T-helper 1 cell treated with Interleukin-12 subunit alpha and Interleukin-12 subunit beta and Interleukin-4 antibody, amounts not matched to agents 30 ng/mL and 1 ng/mL, for 36 hours (primary cell): Measurements from ENCODE around the gene PEF1. TPM values are rescaled to one million over a fixed set of nuclear protein-coding genes. Genes with fewer than 3 reads are reported as not detected.
"Not testable (repeated sequence)": the region's sequence is repeated elsewhere in the genome, so short reads cannot be mapped to it uniquely, and the experiment has no call there.

Source experiments
- intact Hi-C: fragments of 100-400 bp; cut with micrococcal nuclease; formaldehyde crosslinking; loops from one replicate; pipeline ENCODE4 v1.15.1; 2024
- total RNA-seq: library from RNA; stranded (reverse); gene quantifications from 2 replicates; pipeline ENCODE4 v1.2.3, GENCODE V29; 2022

The PEF1 gene
- total RNA-seq, 1 donor from 2014 or later: 53.3 TPM

GRCh38 chr1:31587720-31588423 lies 56.8 kb downstream of the PEF1 start:
- intact Hi-C loops: no loop called here

GRCh38 chr1:31587328-31587699 lies 57.4 kb downstream of the PEF1 start:
- intact Hi-C loops: not testable (repeated sequence)

DNA sequence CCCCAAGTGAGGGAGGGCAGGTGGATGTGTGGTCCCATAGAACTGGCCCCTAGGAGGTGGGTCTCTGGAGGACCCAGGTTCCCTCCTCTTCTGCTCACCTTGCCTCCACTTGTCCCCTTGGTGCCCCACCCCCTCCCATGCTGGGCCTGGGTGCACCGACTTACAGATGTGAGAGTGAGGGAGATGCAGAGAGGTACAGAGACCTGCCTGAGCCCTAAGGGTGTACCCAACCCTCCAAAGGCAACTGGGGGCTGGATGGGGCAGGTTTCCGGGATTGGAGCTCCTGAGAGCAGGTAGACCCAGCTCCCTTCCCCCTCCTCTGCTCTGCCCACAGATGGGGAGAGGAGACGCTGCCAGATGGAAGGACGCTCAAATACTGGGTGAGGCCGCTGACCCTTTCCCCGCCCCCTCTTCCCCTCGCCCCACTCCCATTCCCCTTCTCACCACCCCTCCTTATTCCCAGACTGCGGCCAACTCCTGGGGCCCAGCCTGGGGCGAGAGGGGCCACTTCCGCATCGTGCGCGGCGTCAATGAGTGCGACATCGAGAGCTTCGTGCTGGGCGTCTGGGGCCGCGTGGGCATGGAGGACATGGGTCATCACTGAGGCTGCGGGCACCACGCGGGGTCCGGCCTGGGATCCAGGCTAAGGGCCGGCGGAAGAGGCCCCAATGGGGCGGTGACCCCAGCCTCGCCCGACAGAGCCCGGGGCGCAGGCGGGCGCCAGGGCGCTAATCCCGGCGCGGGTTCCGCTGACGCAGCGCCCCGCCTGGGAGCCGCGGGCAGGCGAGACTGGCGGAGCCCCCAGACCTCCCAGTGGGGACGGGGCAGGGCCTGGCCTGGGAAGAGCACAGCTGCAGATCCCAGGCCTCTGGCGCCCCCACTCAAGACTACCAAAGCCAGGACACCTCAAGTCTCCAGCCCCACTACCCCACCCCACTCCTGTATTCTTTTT lies 58.0 kb downstream of the PEF1 start:
- intact Hi-C loops: no loop called here

GRCh38 chr1:31585736-31586365 lies 58.8 kb downstream of the PEF1 start:
- intact Hi-C loops: no loop called here

- intact Hi-C loops: no loop called here
These were observed 59.6 kb downstream of the PEF1 start for GRCh38 chr1:31584869-31585735.

- intact Hi-C loops: no loop called here
These were observed 60.4 kb downstream of the PEF1 start for GRCh38 chr1:31583995-31584868.

DNA sequence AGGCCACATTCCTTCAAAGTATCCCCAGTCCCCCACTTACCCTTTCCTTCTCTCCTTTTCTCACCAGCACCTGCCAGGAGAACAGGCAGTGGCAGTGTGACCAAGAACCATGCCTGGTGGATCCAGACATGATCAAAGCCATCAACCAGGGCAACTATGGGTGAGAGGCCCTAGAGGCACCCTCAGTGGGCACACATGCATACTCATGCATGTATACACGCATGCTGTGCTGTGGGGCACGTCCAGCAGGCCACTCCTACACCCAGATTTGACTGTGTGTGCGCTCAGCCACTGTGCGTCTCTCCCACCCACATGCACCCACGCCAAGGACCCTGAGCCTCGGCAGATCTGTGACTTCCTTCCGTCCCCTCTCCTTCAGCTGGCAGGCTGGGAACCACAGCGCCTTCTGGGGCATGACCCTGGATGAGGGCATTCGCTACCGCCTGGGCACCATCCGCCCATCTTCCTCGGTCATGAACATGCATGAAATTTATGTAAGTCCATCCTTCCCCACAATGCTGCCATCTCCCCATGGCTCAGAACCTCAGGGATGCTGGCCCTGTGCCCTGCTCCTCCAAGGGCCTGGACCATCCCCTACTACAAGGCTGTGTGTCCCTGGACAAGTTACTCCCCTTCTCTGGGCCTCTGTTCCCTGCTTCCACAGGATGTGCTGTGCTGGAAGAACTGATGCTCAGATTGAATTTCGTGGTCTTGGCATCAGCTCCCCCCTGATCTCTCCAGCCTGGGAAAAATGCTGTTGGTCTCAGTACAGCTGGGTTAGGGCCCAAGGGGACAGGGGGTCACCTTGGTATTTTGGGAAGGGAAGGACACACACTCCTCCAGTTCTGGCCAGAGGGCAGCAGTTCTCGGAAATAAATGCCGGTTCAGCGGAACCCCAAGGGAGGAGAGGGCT lies 61.3 kb downstream of the PEF1 start:
- intact Hi-C loops: no loop called here

DNA sequence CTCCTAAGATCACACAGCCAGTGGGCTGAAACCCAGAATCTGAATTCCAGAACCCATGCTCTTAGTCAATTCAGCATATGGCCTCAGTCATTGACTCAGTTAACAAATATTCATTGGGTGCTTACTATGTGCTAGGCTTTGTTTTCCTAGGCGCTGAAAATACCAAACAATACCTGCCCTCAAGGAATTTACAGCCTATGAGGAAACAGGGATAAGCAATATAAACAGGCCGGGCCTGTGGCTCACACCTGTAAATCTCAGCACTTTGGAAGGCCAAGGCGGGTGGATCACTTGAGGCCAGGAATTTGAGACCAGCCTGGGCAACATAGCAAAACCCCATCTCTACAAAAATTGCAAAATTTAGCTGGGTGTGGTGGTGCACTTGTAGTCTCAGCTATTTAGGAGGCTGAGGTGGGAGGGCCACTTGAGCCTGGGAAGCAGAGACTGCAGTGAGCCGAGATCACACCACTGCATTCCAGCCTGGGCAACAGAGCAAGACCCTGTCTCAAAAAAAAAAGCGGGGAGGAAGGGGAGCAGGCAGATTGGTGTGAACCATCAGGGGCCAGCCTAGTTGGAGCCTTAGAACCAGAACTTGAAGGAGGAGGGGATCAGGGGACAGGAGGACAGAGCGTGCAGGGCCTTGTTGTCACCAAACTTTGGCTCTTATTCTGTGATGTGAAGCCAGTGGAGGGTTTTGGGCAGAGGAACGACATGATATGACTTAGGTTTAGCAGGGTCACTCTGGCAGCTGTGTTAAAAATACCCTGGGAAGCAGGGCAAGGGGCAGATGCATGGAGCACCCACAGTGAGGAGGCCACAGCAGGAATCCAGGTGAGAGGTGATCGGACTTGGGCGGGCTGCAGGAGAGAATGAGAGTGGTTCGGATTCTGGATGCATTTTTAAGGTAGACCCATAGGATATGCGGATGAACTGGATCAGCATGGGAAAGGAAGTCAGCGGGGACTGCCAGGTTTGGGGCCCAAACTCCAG lies 62.6 kb downstream of the PEF1 start:
- intact Hi-C loops: no loop called here

DNA sequence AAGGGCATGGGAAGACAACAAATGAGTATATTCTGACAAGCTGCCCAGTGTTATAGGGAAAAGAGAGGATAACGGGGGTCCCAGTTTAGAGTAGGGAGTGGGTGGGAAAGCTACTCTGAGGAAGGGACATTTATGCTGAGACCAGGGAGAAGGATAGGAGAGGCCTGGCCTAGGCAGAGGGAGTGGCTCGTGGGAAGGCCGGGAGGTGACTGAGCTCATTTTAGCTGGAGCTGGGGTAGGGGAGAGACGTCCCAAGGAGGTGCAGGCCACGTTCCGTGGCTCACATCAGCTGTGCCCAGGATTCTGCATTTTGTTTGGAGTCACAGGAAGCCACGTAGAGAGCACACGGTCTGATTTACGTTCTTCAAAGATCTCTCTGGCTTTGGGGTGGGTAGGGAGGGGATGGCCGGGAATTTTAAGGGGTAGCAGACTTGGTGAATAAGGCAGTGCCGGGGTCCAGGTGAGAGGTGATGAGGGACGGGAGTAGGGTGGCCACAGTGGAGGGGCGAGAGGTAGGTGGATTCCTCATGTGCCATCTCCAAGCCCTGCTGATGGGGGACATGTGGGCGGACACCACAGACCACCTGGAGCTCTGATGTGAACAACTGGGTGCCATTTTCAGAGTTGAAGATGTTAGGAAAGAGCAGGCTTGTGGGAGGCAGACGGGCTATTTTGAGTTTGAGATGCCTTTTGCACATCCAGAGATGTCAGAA lies 63.6 kb downstream of the PEF1 start:
- intact Hi-C loops: no loop called here

DNA sequence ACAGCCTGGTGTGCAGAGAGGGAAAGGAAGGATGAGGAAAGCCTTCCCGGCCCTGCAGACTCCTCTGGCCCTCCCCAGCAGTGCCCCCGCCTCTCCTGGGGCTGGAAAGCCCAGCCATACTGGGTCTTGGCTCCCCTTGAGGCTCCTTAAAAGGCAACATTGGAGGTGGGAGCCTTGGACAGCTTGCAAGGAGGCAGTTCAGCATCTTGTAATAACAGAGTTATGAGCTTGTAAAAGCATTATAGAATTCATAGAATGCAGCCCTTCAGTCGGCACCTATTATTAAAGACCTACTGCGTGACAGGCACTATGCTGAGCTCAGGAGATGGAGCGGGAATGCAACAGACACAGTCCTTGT lies 64.2 kb downstream of the PEF1 start:
- intact Hi-C loops: no loop called here

Other genes starting within 250 kb of the PEF1 start
- 0.10 and 0.29 TPM in 2 replicates for gene SERINC2, start 231.7 kb downstream of the PEF1 start, total RNA-seq
- gene TINAGL1, start 68.4 kb downstream of the PEF1 start, total RNA-seq: not detected in 2 replicates
- not detected in 2 replicates for gene HCRTR1, start 27.2 kb downstream of the PEF1 start, total RNA-seq
- gene COL16A1, start 59.1 kb upstream of the PEF1 start, total RNA-seq: 0.42 and 0.44 TPM in 2 replicates
- 0.17 and 0.39 TPM in 2 replicates for gene ADGRB2, start 119.5 kb upstream of the PEF1 start, total RNA-seq
- not detected in 2 replicates for gene SPOCD1, start 171.1 kb upstream of the PEF1 start, total RNA-seq